Hepatocyte (in vitro differentiated cells): Measurements from ENCODE around the gene ST6GALNAC2. TPM values are rescaled to one million over a fixed set of nuclear protein-coding genes. Genes with fewer than 3 reads are reported as not detected.

Experiments used
- DNase-seq: peaks from one replicate; pipeline ENCODE4 v3.0.0-alpha.2; 2016; ENCODE audit warnings: low spot score
- H2AFZ ChIP-seq: fragments of 200-600 bp; sonication (generic); 2 replicates; pipeline ENCODE4 v1.6.0; 2016; ENCODE audit warnings: antibody characterized with exemption, mild to moderate bottlenecking
- H3K27ac ChIP-seq: fragments of 200-600 bp; sonication (generic); 2 replicates; pipeline ENCODE4 v1.5.1; 2016; ENCODE audit warnings: mild to moderate bottlenecking
- H3K27me3 ChIP-seq: fragments of 200-600 bp; sonication (generic); 2 replicates; pipeline ENCODE4 v1.6.1; 2016
- H3K36me3 ChIP-seq: fragments of 200-600 bp; sonication (generic); replicated peaks from 2 replicates; pipeline ENCODE4 v1.5.1; 2016; ENCODE audit warnings: low read depth; ENCODE audit not compliant: insufficient read depth
- H3K4me1 ChIP-seq: fragments of 200-600 bp; sonication (generic); 2 replicates; pipeline ENCODE4 v1.5.1; 2016; ENCODE audit warnings: mild to moderate bottlenecking, moderate library complexity; ENCODE audit not compliant: insufficient read depth
- H3K4me2 ChIP-seq: fragments of 200-600 bp; sonication (generic); 2 replicates; pipeline ENCODE4 v1.6.0; 2016
- H3K4me3 ChIP-seq: fragments of 200-600 bp; sonication (generic); 2 replicates; pipeline ENCODE4 v1.5.1; 2016; ENCODE audit warnings: mild to moderate bottlenecking
- H3K79me2 ChIP-seq: fragments of 200-600 bp; sonication (generic); 2 replicates; pipeline ENCODE4 v1.6.0; 2017; ENCODE audit warnings: mild to moderate bottlenecking
- H3K9me2 ChIP-seq: fragments of 200-600 bp; sonication (generic); replicated peaks from 2 replicates; pipeline ENCODE4 v1.6.0; 2017; ENCODE audit warnings: mild to moderate bottlenecking; ENCODE audit not compliant: insufficient read depth
- H3K9me3 ChIP-seq: fragments of 200-600 bp; sonication (generic); 2 replicates; pipeline ENCODE4 v1.5.1; 2016; ENCODE audit warnings: low read depth, mild to moderate bottlenecking
- H4K20me1 ChIP-seq: fragments of 200-600 bp; sonication (generic); 2 replicates; pipeline ENCODE4 v1.6.0; 2016; ENCODE audit warnings: mild to moderate bottlenecking; ENCODE audit not compliant: insufficient read depth, poor library complexity, severe bottlenecking
- CTCF ChIP-seq: fragments of 200-600 bp; sonication (generic); IDR thresholded peaks from 2 replicates; pipeline ENCODE4 v1.5.1; 2016; ENCODE audit warnings: antibody characterized with exemption, mild to moderate bottlenecking; ENCODE audit not compliant: poor library complexity
- EZH2 ChIP-seq: fragments of 200-600 bp; sonication (generic); IDR thresholded peaks from 2 replicates; pipeline ENCODE4 v1.6.1; 2016; ENCODE audit warnings: antibody characterized with exemption, mild to moderate bottlenecking, borderline replicate concordance
- EZH2phosphoT487 ChIP-seq: fragments of 200-600 bp; sonication (generic); IDR thresholded peaks from one replicate; pipeline ENCODE4 v1.6.1; 2018; ENCODE audit warnings: antibody characterized with exemption, mild to moderate bottlenecking, low read depth, moderate library complexity; ENCODE audit not compliant: unreplicated experiment, severe bottlenecking
- WGBS: methylation state at CpG from one replicate; pipeline ENCODE4 v1.1.6; 2016; ENCODE audit warnings: low lambda C conversion rate; ENCODE audit errors: missing lambda C conversion rate; 5-methylcytosine and 5-hydroxymethylcytosine counted together
- polyA plus RNA-seq: library from polyadenylated mRNA; unstranded; fragments of >200 nt; fragmentation: Nextera tagmentation; extraction: Ambion mirVana; gene quantifications from 2 replicates; pipeline ENCODE4 v1.2.1, GENCODE V29; 2016
- total RNA-seq: library from RNA; depleted of rRNA; stranded (reverse); fragments of >200 nt; gene quantifications from 2 replicates; pipeline ENCODE4 v1.2.3, GENCODE V29; 2014

Gene ST6GALNAC2
- total and polyA plus RNA-seq, 2 experiments from 2014 or later = 1.4 to 1.8 TPM

GRCh38 chr17:76553178-76553908 is 32.3 kb downstream of the ST6GALNAC2 start:
- Histone ChIP-seq H2AFZ (no peak overlapping the region), H4K20me1 (no peaks in the 10 kb centered on the region), H3K9me3 (no peaks in the 10 kb centered on the region), H3K79me2 (peaks cover 10% of the 10 kb centered on the region), H3K9me2 (no peaks in the 10 kb centered on the region), H3K27me3 (no peaks in the 10 kb centered on the region), H3K27ac (no peak overlapping the region), H3K4me1 (peaks cover 15% of the 10 kb centered on the region), H3K36me3 (no peaks in the 10 kb centered on the region), H3K4me2 (no peak overlapping the region), H3K4me3 (no peak overlapping the region)
- WGBS = 84% methylated on average over 8 of the region's 8 CpGs
- no peak for TF ChIP-seq EZH2
- TF ChIP-seq CTCF = no peak
- TF ChIP-seq EZH2phosphoT487 = no peak
- DNase-seq = no peak

- Histone ChIP-seq H3K4me1 (peaks cover 26% of the 10 kb centered on the region), H3K4me2 (peak overlapping the region; percentile 7), H3K79me2 (peaks cover 3% of the 10 kb centered on the region), H3K27ac (peak overlapping the region; percentile 53), H3K9me2 (no peaks in the 10 kb centered on the region), H4K20me1 (no peaks in the 10 kb centered on the region), H3K27me3 (no peaks in the 10 kb centered on the region), H2AFZ (no peak overlapping the region), H3K36me3 (no peaks in the 10 kb centered on the region), H3K9me3 (no peaks in the 10 kb centered on the region), H3K4me3 (no peak overlapping the region)
- DNase-seq = no peak
- no peak for TF ChIP-seq EZH2
- TF ChIP-seq EZH2phosphoT487 = no peak
- TF ChIP-seq CTCF = no peak
- 91% methylated on average over 4 of the region's 4 CpGs for WGBS
These were observed 34.0 kb downstream of the ST6GALNAC2 start for GRCh38 chr17:76551685-76552084.

- no peak for TF ChIP-seq EZH2phosphoT487
- no peak for TF ChIP-seq CTCF
- no peak for TF ChIP-seq EZH2
- no peaks in the 10 kb centered on the region for H3K9me2 ChIP-seq
- H3K4me1 ChIP-seq = peaks cover 31% of the 10 kb centered on the region
- DNase-seq = no peak
- H3K79me2 ChIP-seq = no peaks in the 10 kb centered on the region
- H3K4me3 ChIP-seq = no peak overlapping the region
- H3K27me3 ChIP-seq = no peaks in the 10 kb centered on the region
- H3K27ac ChIP-seq = peak overlapping the region; percentile 53
- no peak overlapping the region for H2AFZ ChIP-seq
- no peaks in the 10 kb centered on the region for H3K36me3 ChIP-seq
- 58% methylated on average over 15 of the region's 15 CpGs for WGBS
- no peaks in the 10 kb centered on the region for H4K20me1 ChIP-seq
- peak overlapping the region; percentile 7 for H3K4me2 ChIP-seq
- no peaks in the 10 kb centered on the region for H3K9me3 ChIP-seq
These were observed 34.7 kb downstream of the ST6GALNAC2 start for GRCh38 chr17:76550712-76551615.
